Hepatocyte (in vitro differentiated cells): ENCODE measurements around the gene FLOT1.
"Not testable (repeated sequence)": the region's sequence is repeated elsewhere in the genome, so short reads cannot be mapped to it uniquely, and the experiment has no call there.

Experiments used
- EZH2 ChIP-seq: fragments of 200-600 bp; sonication (generic); IDR thresholded peaks from 2 replicates; pipeline ENCODE4 v1.6.1; 2016; ENCODE audit warnings: antibody characterized with exemption, mild to moderate bottlenecking, borderline replicate concordance
- EZH2phosphoT487 ChIP-seq: fragments of 200-600 bp; sonication (generic); IDR thresholded peaks from one replicate; pipeline ENCODE4 v1.6.1; 2018; ENCODE audit warnings: antibody characterized with exemption, mild to moderate bottlenecking, low read depth, moderate library complexity; ENCODE audit not compliant: unreplicated experiment, severe bottlenecking
- TF ChIP-seq, protein P1 (sequence below): fragments of 200-600 bp; sonication (generic); IDR thresholded peaks from 2 replicates; pipeline ENCODE4 v1.5.1; 2016; ENCODE audit warnings: antibody characterized with exemption, mild to moderate bottlenecking; ENCODE audit not compliant: poor library complexity

DNA sequence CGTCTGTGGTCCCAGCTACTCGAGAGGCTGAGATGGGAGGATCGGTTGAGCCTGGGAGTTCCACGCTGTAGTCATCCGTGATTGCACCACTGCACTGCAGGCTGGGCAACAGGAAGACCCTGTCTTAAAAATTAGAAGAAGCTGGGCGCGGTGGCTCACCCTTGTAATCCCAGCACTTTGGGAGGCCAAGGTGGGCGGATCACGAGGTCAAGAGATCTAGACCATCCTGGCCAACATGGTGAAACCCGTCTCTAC lies 20.5 kb downstream of the FLOT1 start:
- TF ChIP-seq, protein P1, sequence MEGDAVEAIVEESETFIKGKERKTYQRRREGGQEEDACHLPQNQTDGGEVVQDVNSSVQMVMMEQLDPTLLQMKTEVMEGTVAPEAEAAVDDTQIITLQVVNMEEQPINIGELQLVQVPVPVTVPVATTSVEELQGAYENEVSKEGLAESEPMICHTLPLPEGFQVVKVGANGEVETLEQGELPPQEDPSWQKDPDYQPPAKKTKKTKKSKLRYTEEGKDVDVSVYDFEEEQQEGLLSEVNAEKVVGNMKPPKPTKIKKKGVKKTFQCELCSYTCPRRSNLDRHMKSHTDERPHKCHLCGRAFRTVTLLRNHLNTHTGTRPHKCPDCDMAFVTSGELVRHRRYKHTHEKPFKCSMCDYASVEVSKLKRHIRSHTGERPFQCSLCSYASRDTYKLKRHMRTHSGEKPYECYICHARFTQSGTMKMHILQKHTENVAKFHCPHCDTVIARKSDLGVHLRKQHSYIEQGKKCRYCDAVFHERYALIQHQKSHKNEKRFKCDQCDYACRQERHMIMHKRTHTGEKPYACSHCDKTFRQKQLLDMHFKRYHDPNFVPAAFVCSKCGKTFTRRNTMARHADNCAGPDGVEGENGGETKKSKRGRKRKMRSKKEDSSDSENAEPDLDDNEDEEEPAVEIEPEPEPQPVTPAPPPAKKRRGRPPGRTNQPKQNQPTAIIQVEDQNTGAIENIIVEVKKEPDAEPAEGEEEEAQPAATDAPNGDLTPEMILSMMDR, result not testable (repeated sequence)
- TF ChIP-seq EZH2, EZH2phosphoT487: not testable (repeated sequence)
